NT2/D1 (cell line): ENCODE measurements around the gene DOC2B.

Source experiments
- DNase-seq: peaks from one replicate; pipeline ENCODE4 v3.0.0-alpha.2; 2011; ENCODE audit warnings: low read depth, low spot score
- H3K27me3 ChIP-seq: 2 replicates; pipeline ENCODE4 v1.6.0; 2011; ENCODE audit warnings: mild to moderate bottlenecking; ENCODE audit not compliant: insufficient read length, insufficient read depth
- H3K36me3 ChIP-seq: 2 replicates; pipeline ENCODE4 v1.6.1; 2011; ENCODE audit warnings: mild to moderate bottlenecking, low read length, mixed read lengths; ENCODE audit not compliant: insufficient read depth, insufficient read length
- H3K4me1 ChIP-seq: 2 replicates; pipeline ENCODE4 v1.5.1; 2011; ENCODE audit not compliant: insufficient read depth, insufficient read length
- H3K4me3 ChIP-seq: 2 replicates; pipeline ENCODE4 v1.5.1; 2011; ENCODE audit warnings: low read depth; ENCODE audit not compliant: insufficient read length
- H3K9ac ChIP-seq: 2 replicates; pipeline ENCODE4 v1.6.0; 2011; ENCODE audit warnings: low read depth; ENCODE audit not compliant: insufficient read length
- H3K9me3 ChIP-seq: 2 replicates; pipeline ENCODE4 v1.5.1; 2011; ENCODE audit warnings: mild to moderate bottlenecking, low read length; ENCODE audit not compliant: insufficient read depth
- SUZ12 ChIP-seq: IDR thresholded peaks from 2 replicates; pipeline ENCODE4 v1.6.1; 2011; ENCODE audit not compliant: insufficient read length, insufficient read depth; ENCODE audit errors: extremely low read depth
- YY1 ChIP-seq: IDR thresholded peaks from 2 replicates; pipeline ENCODE4 v1.6.1; 2011; ENCODE audit not compliant: insufficient read length, insufficient read depth
- ZNF274 ChIP-seq: IDR thresholded peaks from 2 replicates; pipeline ENCODE4 v1.6.1; 2011; ENCODE audit warnings: mild to moderate bottlenecking, low read depth, low read length

DOC2B gene

DNA sequence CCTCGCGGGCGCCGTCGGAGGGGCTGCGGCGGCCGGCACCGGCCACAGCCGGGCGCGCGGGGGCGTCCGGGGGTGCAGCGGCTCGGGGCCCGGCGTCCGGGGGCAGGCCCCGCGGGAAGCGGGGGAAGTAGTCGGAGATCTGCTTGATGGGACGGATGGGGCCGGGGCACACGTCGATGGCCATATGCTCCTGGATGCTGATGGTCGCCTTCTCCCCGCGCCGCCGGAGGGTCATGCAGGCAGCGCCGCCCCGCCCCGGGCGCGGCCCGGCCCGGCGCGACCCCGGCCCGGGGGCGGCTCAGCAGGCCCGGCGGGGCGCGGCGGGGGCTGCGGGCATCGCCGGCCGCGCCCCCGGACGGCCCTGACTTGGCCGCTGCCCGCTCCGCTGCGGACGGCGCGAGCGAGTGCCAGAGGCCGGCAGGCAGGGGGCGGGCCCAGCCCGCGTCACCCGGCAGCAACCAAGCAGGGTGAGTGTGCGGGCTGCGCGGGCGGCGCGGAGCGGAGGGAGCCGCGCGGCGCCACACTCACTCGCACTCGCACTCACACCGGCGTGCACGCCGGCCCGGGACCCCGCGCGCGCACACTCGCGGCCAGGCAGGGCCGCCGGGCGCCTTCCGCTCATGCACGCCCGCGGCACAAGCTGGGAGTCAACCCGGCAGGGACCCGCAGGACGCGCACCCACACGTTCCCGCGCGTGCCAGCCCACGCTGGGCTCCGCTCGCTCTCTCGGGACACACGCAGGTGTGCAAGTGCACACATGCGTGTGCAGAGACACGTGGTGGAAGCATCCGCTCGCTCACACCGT, at the start of gene DOC2B:
DOC2B (minus strand) TSS at position 406 of the 805 bp plus-strand sequence; CDS start at position 235, 171 bp downstream.
- Histone ChIP-seq H3K9ac (peak within 1 kb of the TSS; percentile 56), H3K36me3 (no peaks in the 10 kb centered on the region), H3K9me3 (no peaks in the 10 kb centered on the region), H3K4me3 (peak within 1 kb of the TSS; percentile 39), H3K4me1 (peaks cover 19% of the 10 kb centered on the region), H3K27me3 (peaks cover 89% of the 10 kb centered on the region)
- peak; percentile 57 for TF ChIP-seq SUZ12
- no peak for TF ChIP-seq ZNF274
- no peak for TF ChIP-seq YY1
- DNase-seq = no peak

GRCh38 chr17:230395-230770, 48.9 kb upstream of the DOC2B start:
- Histone ChIP-seq H3K36me3 (no peaks in the 10 kb centered on the region), H3K4me1 (peaks cover 6% of the 10 kb centered on the region), H3K9me3 (no peaks in the 10 kb centered on the region), H3K9ac (peak overlapping the region; percentile 10), H3K27me3 (no peaks in the 10 kb centered on the region), H3K4me3 (no peak overlapping the region)
- DNase-seq = no peak
- TF ChIP-seq YY1 (no peak), ZNF274 (no peak), SUZ12 (no peak)

DNA sequence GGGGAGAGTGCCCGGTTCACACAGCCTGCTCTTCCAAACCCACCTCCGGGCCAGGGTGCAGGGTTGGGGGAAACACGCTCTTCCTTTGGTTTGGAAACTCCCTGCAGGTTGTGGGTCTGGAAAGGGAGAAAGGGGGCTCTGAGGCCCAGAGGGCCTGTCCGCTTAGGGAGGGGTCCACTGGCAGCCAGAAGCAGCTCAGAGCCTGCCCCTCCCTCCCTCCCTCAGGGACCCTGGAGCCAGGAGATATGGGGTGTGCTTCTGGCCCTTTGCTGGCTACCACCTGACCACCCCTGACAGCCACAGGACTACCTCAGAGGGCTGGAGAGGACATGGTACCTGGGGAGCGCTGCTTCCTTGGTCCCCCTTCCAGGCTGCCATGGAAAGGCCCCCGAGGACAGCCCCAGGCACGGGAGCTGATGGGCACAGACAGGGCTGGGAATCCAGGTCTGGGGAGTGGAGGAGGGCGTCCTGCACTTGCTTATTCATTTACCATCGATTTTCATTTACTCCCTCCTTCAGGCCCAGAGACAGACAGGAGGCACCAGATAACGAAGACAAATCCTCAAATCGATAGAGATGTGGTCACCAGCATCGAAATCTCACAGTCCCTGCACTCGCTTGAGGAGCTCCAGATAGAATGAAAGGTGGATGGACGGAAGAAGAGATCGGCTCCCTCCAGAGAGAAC, 48.4 kb upstream of the DOC2B start:
- no peak overlapping the region for H3K4me3 ChIP-seq
- no peak for DNase-seq
- H3K9ac ChIP-seq = no peak overlapping the region
- H3K4me1 ChIP-seq = peaks cover 6% of the 10 kb centered on the region
- no peaks in the 10 kb centered on the region for H3K36me3 ChIP-seq
- H3K27me3 ChIP-seq = no peaks in the 10 kb centered on the region
- no peaks in the 10 kb centered on the region for H3K9me3 ChIP-seq
- TF ChIP-seq SUZ12 (no peak), ZNF274 (no peak), YY1 (no peak)

- no peaks in the 10 kb centered on the region for H3K9me3 ChIP-seq
- H3K9ac ChIP-seq = no peak overlapping the region
- H3K4me1 ChIP-seq = peaks cover 6% of the 10 kb centered on the region
- DNase-seq = no peak
- no peaks in the 10 kb centered on the region for H3K36me3 ChIP-seq
- H3K27me3 ChIP-seq = no peaks in the 10 kb centered on the region
- TF ChIP-seq ZNF274 (no peak), YY1 (no peak), SUZ12 (no peak)
- H3K4me3 ChIP-seq = no peak overlapping the region
Measured at GRCh38 chr17:228951-229708, 47.7 kb upstream of the DOC2B start.

DNA sequence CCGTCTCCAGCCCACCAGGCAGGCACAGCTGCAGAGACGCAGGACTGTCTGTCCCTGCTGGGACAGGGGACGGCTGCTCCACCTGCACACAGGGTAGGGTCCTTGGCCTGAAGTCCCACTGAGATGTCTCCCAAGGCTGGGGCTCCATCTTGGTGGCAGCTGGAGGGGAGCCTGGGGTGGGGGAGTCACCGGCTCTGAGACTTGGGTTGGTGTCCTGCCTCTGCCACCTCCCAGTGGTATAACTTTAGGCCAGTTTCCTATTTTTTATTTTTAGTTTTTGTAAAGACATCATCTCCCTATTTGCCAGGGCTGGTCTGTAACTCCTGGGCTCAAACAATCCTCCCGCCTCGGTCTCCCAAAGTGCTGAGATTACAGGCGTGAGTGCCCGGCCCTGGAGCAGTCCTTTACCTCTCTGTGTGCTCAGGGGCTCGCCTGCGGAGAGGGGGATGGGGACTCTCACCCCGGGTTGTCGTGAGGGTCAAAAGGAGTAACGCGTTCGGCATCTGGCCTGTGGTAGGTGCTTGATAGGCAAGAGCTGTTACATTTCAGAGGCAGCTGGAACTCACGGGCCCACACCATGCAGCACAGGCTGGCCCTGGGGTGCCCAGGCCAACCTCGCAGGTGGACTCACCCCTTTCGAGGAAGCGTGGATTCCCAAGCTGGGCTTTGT, 46.6 kb upstream of the DOC2B start:
- no peak for TF ChIP-seq ZNF274
- no peak for TF ChIP-seq YY1
- Histone ChIP-seq H3K4me1 (peaks cover 4% of the 10 kb centered on the region), H3K4me3 (no peak overlapping the region), H3K9me3 (no peaks in the 10 kb centered on the region), H3K27me3 (no peaks in the 10 kb centered on the region), H3K9ac (no peak overlapping the region), H3K36me3 (no peaks in the 10 kb centered on the region)
- DNase-seq = no peak

DNA sequence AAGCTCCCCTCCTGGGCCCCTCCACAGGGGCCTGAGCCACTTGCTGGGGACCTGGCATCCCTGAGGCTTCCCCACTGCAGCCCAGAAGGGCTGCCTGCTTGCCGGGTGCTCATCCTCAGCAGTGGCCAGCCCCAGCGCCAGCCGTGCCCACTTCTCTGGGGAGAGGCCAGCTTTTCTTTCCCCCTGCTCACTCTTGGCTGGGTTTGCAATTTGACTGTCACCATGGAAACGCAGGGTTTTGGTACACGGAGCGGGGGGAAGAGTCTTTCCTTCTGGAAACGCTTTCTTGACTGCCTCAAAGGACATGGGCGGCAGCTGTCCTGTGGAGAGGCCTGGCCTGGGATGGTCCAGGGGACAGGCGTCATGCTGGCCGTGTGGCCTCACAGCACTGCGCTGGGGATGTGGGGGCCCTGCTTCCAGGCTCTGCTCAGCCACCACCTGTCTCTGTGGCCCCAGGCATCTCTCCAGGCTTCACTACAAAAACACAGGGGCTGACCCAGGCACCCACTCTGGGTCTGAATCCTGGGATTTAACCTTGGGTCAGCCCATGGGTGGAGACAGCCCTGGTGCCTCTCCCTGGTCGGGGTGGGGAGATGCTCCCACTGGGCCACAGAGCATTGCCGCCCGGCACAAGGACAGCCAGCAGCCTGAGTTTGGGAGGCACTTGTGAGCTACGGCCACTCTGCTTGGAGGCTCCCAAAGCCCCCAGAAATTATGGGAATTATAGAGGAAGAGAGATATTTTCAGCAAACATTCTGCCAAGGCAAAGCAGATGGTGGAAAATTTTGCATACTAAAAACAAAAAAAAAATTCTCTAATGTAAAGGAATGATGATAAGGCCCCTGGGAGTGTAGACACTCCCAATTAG, 45.9 kb upstream of the DOC2B start:
- H3K4me3 ChIP-seq = no peak overlapping the region
- no peaks in the 10 kb centered on the region for H3K36me3 ChIP-seq
- H3K4me1 ChIP-seq = peaks cover 4% of the 10 kb centered on the region
- no peak for DNase-seq
- no peak for TF ChIP-seq YY1
- no peak for TF ChIP-seq ZNF274
- no peak for TF ChIP-seq SUZ12
- no peaks in the 10 kb centered on the region for H3K27me3 ChIP-seq
- no peaks in the 10 kb centered on the region for H3K9me3 ChIP-seq
- H3K9ac ChIP-seq = no peak overlapping the region
